Measurements from ENCODE around the gene PHACTR3.
"Not testable (repeated sequence)": the region's sequence is repeated elsewhere in the genome, so short reads cannot be mapped to it uniquely, and the experiment has no call there.

Gene PHACTR3

GRCh38 chr20:59830665-59831023, 226.3 kb downstream of the PHACTR3 start:
- TF ChIP-seq ZNF274 (IDR thresholded peaks at IDR 0.05; ENCODE audit: low read depth, low read length), result no peak
- no peak overlapping the region for H3K4me3 ChIP-seq (ENCODE audit: low read length)

GRCh38 chr20:59831024-59831915, 226.9 kb downstream of the PHACTR3 start:
- TF ChIP-seq ZNF274 (IDR thresholded peaks at IDR 0.05; ENCODE audit: low read depth, low read length), result no peak

GRCh38 chr20:59831916-59832270, 227.6 kb downstream of the PHACTR3 start:
- H3K4me3 ChIP-seq (ENCODE audit: low read length), result no peak overlapping the region

More at GRCh38 chr20:59831024-59831915, 226.9 kb downstream of the PHACTR3 start:
- H3K4me3 ChIP-seq (ENCODE audit: low read length), result no peak overlapping the region

GRCh38 chr20:59832406-59833363, 228.3 kb downstream of the PHACTR3 start:
- H3K4me3 ChIP-seq (ENCODE audit: low read length), result no peak overlapping the region
- TF ChIP-seq ZNF274 (IDR thresholded peaks at IDR 0.05; ENCODE audit: low read depth, low read length), result no peak

More at GRCh38 chr20:59831916-59832270, 227.6 kb downstream of the PHACTR3 start:
- TF ChIP-seq ZNF274 (IDR thresholded peaks at IDR 0.05; ENCODE audit: low read depth, low read length), result no peak

- H3K4me3 ChIP-seq (ENCODE audit: low read length), result no peak overlapping the region
- no peak for TF ChIP-seq ZNF274 (IDR thresholded peaks at IDR 0.05; ENCODE audit: low read depth, low read length)
Observed at GRCh38 chr20:59835057-59835447, 230.7 kb downstream of the PHACTR3 start.

- no peak for TF ChIP-seq ZNF274 (IDR thresholded peaks at IDR 0.05; ENCODE audit: low read depth, low read length)
- H3K4me3 ChIP-seq (ENCODE audit: low read length), result no peak overlapping the region
Observed at GRCh38 chr20:59835448-59836395, 231.4 kb downstream of the PHACTR3 start.

GRCh38 chr20:59836767-59837166, 232.4 kb downstream of the PHACTR3 start:
- no peak overlapping the region for H3K4me3 ChIP-seq (ENCODE audit: low read length)

GRCh38 chr20:59837623-59838394, 233.5 kb downstream of the PHACTR3 start:
- no peak overlapping the region for H3K4me3 ChIP-seq (ENCODE audit: low read length)
- no peak for TF ChIP-seq ZNF274 (IDR thresholded peaks at IDR 0.05; ENCODE audit: low read depth, low read length)

More at GRCh38 chr20:59836767-59837166, 232.4 kb downstream of the PHACTR3 start:
- no peak for TF ChIP-seq ZNF274 (IDR thresholded peaks at IDR 0.05; ENCODE audit: low read depth, low read length)

GRCh38 chr20:59839400-59839799, 235.1 kb downstream of the PHACTR3 start:
- no peak for TF ChIP-seq ZNF274 (IDR thresholded peaks at IDR 0.05; ENCODE audit: low read depth, low read length)
- no peak overlapping the region for H3K4me3 ChIP-seq (ENCODE audit: low read length)

- no peak for TF ChIP-seq ZNF274 (IDR thresholded peaks at IDR 0.05; ENCODE audit: low read depth, low read length)
- H3K4me3 ChIP-seq (ENCODE audit: low read length), result no peak overlapping the region
Observed at GRCh38 chr20:59845472-59845871, 241.1 kb downstream of the PHACTR3 start.

GRCh38 chr20:59848182-59848581, 243.8 kb downstream of the PHACTR3 start:
- TF ChIP-seq ZNF274 (IDR thresholded peaks at IDR 0.05; ENCODE audit: low read depth, low read length), result no peak
- H3K4me3 ChIP-seq (ENCODE audit: low read length), result no peak overlapping the region

GRCh38 chr20:59850018-59850641, 245.8 kb downstream of the PHACTR3 start:
- TF ChIP-seq ZNF274 (IDR thresholded peaks at IDR 0.05; ENCODE audit: low read depth, low read length), result no peak
- H3K4me3 ChIP-seq (ENCODE audit: low read length), result no peak overlapping the region

GRCh38 chr20:59856526-59856925, 252.2 kb downstream of the PHACTR3 start:
- not testable (repeated sequence) for H3K4me3 ChIP-seq (ENCODE audit: low read length)

GRCh38 chr20:59856941-59857340, 252.6 kb downstream of the PHACTR3 start:
- not testable (repeated sequence) for H3K4me3 ChIP-seq (ENCODE audit: low read length)

Measured in GM08714 (cell line).